Uterus (tissue), 2 donors: ENCODE data around the gene PDIA6.

Experiments
- POLR2A ChIP-seq, 2 donors: fragments of 450-650 bp; IDR thresholded peaks; one replicate each; pipeline ENCODE4 v1.6.1; 2016; ENCODE audit warnings: antibody characterized with exemption in 2 of 2, mild to moderate bottlenecking in 1 of 2, moderate library complexity in 1 of 2
- TF ChIP-seq, protein P1 (sequence below), 4 experiments: fragments of 200-600 bp in 2 of 4; fragments of 450-650 bp in 2 of 4; sonication (generic) in 2 of 4; IDR thresholded peaks; one replicate each; pipeline ENCODE4 v1.5.1; 2016 to 2019; ENCODE audit warnings: antibody characterized with exemption in 4 of 4, mild to moderate bottlenecking in 2 of 4, moderate library complexity in 1 of 4

- TF ChIP-seq, protein P1, sequence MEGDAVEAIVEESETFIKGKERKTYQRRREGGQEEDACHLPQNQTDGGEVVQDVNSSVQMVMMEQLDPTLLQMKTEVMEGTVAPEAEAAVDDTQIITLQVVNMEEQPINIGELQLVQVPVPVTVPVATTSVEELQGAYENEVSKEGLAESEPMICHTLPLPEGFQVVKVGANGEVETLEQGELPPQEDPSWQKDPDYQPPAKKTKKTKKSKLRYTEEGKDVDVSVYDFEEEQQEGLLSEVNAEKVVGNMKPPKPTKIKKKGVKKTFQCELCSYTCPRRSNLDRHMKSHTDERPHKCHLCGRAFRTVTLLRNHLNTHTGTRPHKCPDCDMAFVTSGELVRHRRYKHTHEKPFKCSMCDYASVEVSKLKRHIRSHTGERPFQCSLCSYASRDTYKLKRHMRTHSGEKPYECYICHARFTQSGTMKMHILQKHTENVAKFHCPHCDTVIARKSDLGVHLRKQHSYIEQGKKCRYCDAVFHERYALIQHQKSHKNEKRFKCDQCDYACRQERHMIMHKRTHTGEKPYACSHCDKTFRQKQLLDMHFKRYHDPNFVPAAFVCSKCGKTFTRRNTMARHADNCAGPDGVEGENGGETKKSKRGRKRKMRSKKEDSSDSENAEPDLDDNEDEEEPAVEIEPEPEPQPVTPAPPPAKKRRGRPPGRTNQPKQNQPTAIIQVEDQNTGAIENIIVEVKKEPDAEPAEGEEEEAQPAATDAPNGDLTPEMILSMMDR (IDR thresholded peaks at IDR 0.05), result no peak
- no peak for TF ChIP-seq POLR2A (IDR thresholded peaks at IDR 0.05)
These were observed 49.2 kb downstream of the PDIA6 start for GRCh38 chr2:10763461-10763800.
